ENCODE measurements around the gene GNG5.

DNA sequence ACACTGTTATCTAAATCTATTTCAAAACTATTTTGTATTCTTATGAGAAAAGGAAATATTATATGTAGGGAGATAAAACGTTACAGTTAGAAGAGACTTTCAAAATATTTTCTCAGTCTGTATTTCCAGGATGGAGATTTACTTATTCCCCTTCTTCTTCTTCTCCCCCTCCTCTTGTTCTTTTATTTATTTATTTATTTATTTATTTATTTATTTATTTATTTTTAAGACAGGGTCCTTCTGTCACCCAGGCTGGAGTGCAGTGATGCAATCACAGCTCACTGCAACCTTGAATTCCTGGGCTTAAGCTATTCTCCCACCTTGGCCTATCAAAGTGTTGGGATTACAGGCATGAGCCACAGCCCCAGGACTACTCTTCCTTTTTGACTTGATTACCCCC, 30.2 kb downstream of the GNG5 start:
- TF ChIP-seq, protein P1, sequence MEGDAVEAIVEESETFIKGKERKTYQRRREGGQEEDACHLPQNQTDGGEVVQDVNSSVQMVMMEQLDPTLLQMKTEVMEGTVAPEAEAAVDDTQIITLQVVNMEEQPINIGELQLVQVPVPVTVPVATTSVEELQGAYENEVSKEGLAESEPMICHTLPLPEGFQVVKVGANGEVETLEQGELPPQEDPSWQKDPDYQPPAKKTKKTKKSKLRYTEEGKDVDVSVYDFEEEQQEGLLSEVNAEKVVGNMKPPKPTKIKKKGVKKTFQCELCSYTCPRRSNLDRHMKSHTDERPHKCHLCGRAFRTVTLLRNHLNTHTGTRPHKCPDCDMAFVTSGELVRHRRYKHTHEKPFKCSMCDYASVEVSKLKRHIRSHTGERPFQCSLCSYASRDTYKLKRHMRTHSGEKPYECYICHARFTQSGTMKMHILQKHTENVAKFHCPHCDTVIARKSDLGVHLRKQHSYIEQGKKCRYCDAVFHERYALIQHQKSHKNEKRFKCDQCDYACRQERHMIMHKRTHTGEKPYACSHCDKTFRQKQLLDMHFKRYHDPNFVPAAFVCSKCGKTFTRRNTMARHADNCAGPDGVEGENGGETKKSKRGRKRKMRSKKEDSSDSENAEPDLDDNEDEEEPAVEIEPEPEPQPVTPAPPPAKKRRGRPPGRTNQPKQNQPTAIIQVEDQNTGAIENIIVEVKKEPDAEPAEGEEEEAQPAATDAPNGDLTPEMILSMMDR (IDR thresholded peaks at IDR 0.05; ENCODE audit: extremely low read depth in 1 of 2, insufficient read depth in 1 of 2, low read depth in 1 of 2, low read length in 2 of 2) = no peak
- TF ChIP-seq EZH2 (IDR thresholded peaks at IDR 0.05; ENCODE audit: borderline replicate concordance, low read depth, low read length, severe bottlenecking) (no peak), POLR2A (IDR thresholded peaks at IDR 0.05; ENCODE audit: low read depth, low read length) (no peak)
- TF ChIP-seq, protein P2, sequence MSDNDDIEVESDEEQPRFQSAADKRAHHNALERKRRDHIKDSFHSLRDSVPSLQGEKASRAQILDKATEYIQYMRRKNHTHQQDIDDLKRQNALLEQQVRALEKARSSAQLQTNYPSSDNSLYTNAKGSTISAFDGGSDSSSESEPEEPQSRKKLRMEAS (IDR thresholded peaks at IDR 0.05; ENCODE audit: insufficient read depth, insufficient read length) = no peak
